H9 (cell line): Measurements from ENCODE around the gene KRT32. TPM values are rescaled to one million over a fixed set of nuclear protein-coding genes. Genes with fewer than 3 reads are reported as not detected.

ENCODE experiments used
- DNase-seq: peaks from one replicate; pipeline ENCODE4 v3.0.0-alpha.2; 2017
- H2AFZ ChIP-seq: one replicate; pipeline ENCODE4 v1.6.1; 2013; ENCODE audit warnings: mild to moderate bottlenecking, low read length, control low read depth, moderate library complexity
- H2AK5ac ChIP-seq: 2 replicates; pipeline ENCODE4 v1.6.1; 2013; ENCODE audit warnings: low read length, control low read depth, mixed read lengths; ENCODE audit not compliant: insufficient read length
- H2BK120ac ChIP-seq: one replicate; pipeline ENCODE4 v1.6.1; 2013; ENCODE audit warnings: low read depth, mild to moderate bottlenecking, low read length, control low read depth, inconsistent platforms; ENCODE audit not compliant: poor library complexity, severe bottlenecking
- H2BK12ac ChIP-seq: 2 replicates; pipeline ENCODE4 v1.6.1; 2013; ENCODE audit warnings: low read length, control low read depth, mixed read lengths, low read depth; ENCODE audit not compliant: insufficient read length
- H2BK15ac ChIP-seq: 2 replicates; pipeline ENCODE4 v1.6.1; 2013; ENCODE audit warnings: low read depth, low read length, control low read depth
- H2BK20ac ChIP-seq: one replicate; pipeline ENCODE4 v1.6.1; 2013; ENCODE audit warnings: low read depth, mild to moderate bottlenecking, low read length, control low read depth, inconsistent platforms; ENCODE audit not compliant: poor library complexity, severe bottlenecking
- H2BK5ac ChIP-seq: 2 replicates; pipeline ENCODE4 v1.6.1; 2013; ENCODE audit warnings: low read length, control low read depth, mixed read lengths; ENCODE audit not compliant: insufficient read length
- H3K14ac ChIP-seq: 2 replicates; pipeline ENCODE4 v1.6.1; 2013; ENCODE audit warnings: low read length, control low read depth; ENCODE audit not compliant: insufficient read depth
- H3K18ac ChIP-seq: 2 replicates; pipeline ENCODE4 v1.6.1; 2013; ENCODE audit warnings: low read depth, mild to moderate bottlenecking, mixed read lengths, low read length, control low read depth; ENCODE audit not compliant: insufficient read length
- H3K23ac ChIP-seq: 2 replicates; pipeline ENCODE4 v1.6.1; 2013; ENCODE audit warnings: low read length, control low read depth, mixed read lengths, low read depth; ENCODE audit not compliant: insufficient read length
- H3K23me2 ChIP-seq: 2 replicates; pipeline ENCODE4 v1.6.1; 2013; ENCODE audit warnings: low read depth, mild to moderate bottlenecking, mixed read lengths, low read length, control low read depth; ENCODE audit not compliant: insufficient read length, poor library complexity, severe bottlenecking
- H3K27ac ChIP-seq: 2 replicates; pipeline ENCODE4 v1.5.1; 2013; ENCODE audit warnings: low read length, control low read depth, mixed read lengths, low read depth; ENCODE audit not compliant: insufficient read length
- H3K27me3 ChIP-seq: 2 replicates; pipeline ENCODE4 v1.6.1; 2013; ENCODE audit warnings: low read length, control low read depth, inconsistent platforms; ENCODE audit not compliant: insufficient read depth
- H3K4ac ChIP-seq: 2 replicates; pipeline ENCODE4 v1.6.1; 2013; ENCODE audit warnings: low read depth, mild to moderate bottlenecking, control low read depth, inconsistent platforms, low read length, moderate library complexity
- H3K4me1 ChIP-seq: 2 replicates; pipeline ENCODE4 v1.6.1; 2013; ENCODE audit warnings: low read length, control low read depth, inconsistent platforms; ENCODE audit not compliant: insufficient read depth
- H3K4me2 ChIP-seq: 2 replicates; pipeline ENCODE4 v1.6.1; 2013; ENCODE audit warnings: low read length, control low read depth, mixed read lengths; ENCODE audit not compliant: insufficient read length, insufficient read depth
- H3K56ac ChIP-seq: 2 replicates; pipeline ENCODE4 v1.6.1; 2013; ENCODE audit warnings: low read depth, mild to moderate bottlenecking, mixed read lengths, low read length, control low read depth; ENCODE audit not compliant: insufficient read length
- H3K79me1 ChIP-seq: 2 replicates; pipeline ENCODE4 v1.6.1; 2013; ENCODE audit warnings: low read depth, mild to moderate bottlenecking, moderate library complexity, low read length, control low read depth, inconsistent platforms; ENCODE audit not compliant: insufficient read depth, poor library complexity, severe bottlenecking
- H3K79me2 ChIP-seq: 2 replicates; pipeline ENCODE4 v1.6.1; 2013; ENCODE audit warnings: low read length, control low read depth, inconsistent platforms; ENCODE audit not compliant: insufficient read depth
- H3K9ac ChIP-seq: 2 replicates; pipeline ENCODE4 v1.6.1; 2013; ENCODE audit warnings: low read length, control low read depth, mixed read lengths; ENCODE audit not compliant: insufficient read length; ENCODE audit errors: extremely low read depth
- H3K9me3 ChIP-seq: one replicate; pipeline ENCODE4 v1.6.1; 2013; ENCODE audit warnings: low read depth, low read length, inconsistent platforms; ENCODE audit not compliant: control insufficient read depth
- H3T11ph ChIP-seq: one replicate; pipeline ENCODE4 v1.6.1; 2013; ENCODE audit warnings: mild to moderate bottlenecking, low read length, control low read depth, inconsistent platforms
- H4K20me1 ChIP-seq: one replicate; pipeline ENCODE4 v1.6.1; 2013; ENCODE audit not compliant: control insufficient read depth, insufficient read length, insufficient read depth
- H4K5ac ChIP-seq: 2 replicates; pipeline ENCODE4 v1.6.1; 2013; ENCODE audit warnings: low read depth, mild to moderate bottlenecking, mixed read lengths, low read length, control low read depth; ENCODE audit not compliant: insufficient read length
- H4K8ac ChIP-seq: replicated peaks from 2 replicates; pipeline ENCODE4 v1.6.1; 2013; ENCODE audit warnings: low read length, control low read depth, mixed read lengths, low read depth; ENCODE audit not compliant: insufficient read length
- H4K91ac ChIP-seq: 2 replicates; pipeline ENCODE4 v1.6.1; 2013; ENCODE audit warnings: low read depth, mild to moderate bottlenecking, moderate library complexity, mixed read lengths, low read length, control low read depth; ENCODE audit not compliant: insufficient read length
- H3K27ac Mint-ChIP-seq, 3 experiments: 2 replicates in 2 of 3; 3 replicates in 1 of 3; pipeline ENCODE4 v1.8.0; 2020 to 2021; ENCODE audit warnings: mixed read lengths in 3 of 3, mild to moderate bottlenecking in 1 of 3, moderate library complexity in 1 of 3
- H3K27me3 Mint-ChIP-seq: 2 replicates; pipeline ENCODE4 v1.8.0; 2021; ENCODE audit warnings: low read depth, mild to moderate bottlenecking, moderate library complexity, mixed read lengths
- H3K36me3 Mint-ChIP-seq, 3 experiments: 2 replicates in 2 of 3; 3 replicates in 1 of 3; pipeline ENCODE4 v1.8.0; 2020 to 2021; ENCODE audit warnings: low read depth in 3 of 3, mixed read lengths in 3 of 3; ENCODE audit not compliant: insufficient read depth in 1 of 3
- H3K4me1 Mint-ChIP-seq, 2 experiments: 2 replicates each; pipeline ENCODE4 v1.8.0; 2020; ENCODE audit warnings: mixed read lengths in 2 of 2
- H3K4me3 Mint-ChIP-seq, 2 experiments: 2 replicates in 1 of 2; 3 replicates in 1 of 2; pipeline ENCODE4 v1.8.0; 2020 to 2021; ENCODE audit warnings: mild to moderate bottlenecking in 2 of 2, mixed read lengths in 2 of 2, moderate library complexity in 1 of 2
- H3K9me3 Mint-ChIP-seq, 2 experiments: 2 replicates in 1 of 2; 3 replicates in 1 of 2; pipeline ENCODE4 v1.8.0; 2020; ENCODE audit warnings: mild to moderate bottlenecking in 2 of 2, mixed read lengths in 2 of 2, moderate library complexity in 1 of 2
- CTCF ChIP-seq: fragments of 200-600 bp; sonication (generic); conservative IDR thresholded peaks from 3 replicates; pipeline ENCODE4 v1.8.0; 2021; ENCODE audit warnings: antibody characterized with exemption, mild to moderate bottlenecking
- WGBS: extraction: QIAGEN DNeasy Blood & Tissue Kit; methylation state at CpG from one replicate; pipeline ENCODE4 v1.1.7; 2013; ENCODE audit warnings: missing lambda C conversion rate, low lambda C conversion rate, mixed read lengths; ENCODE audit not compliant: insufficient read length; ENCODE audit errors: extremely low coverage; 5-methylcytosine and 5-hydroxymethylcytosine counted together
- total RNA-seq: library from RNA; stranded (reverse); gene quantifications from 2 replicates; pipeline ENCODE4 v1.2.1, GENCODE V29; 2021

The KRT32 gene
- total RNA-seq, 1 experiment from 2014 or later = not detected

GRCh38 chr17:41467561-41467960 is 375 bp upstream of the KRT32 start:
- H3K4ac ChIP-seq = no peak overlapping the region
- no peaks in the 10 kb centered on the region for H3K79me2 ChIP-seq
- H3K23ac ChIP-seq = no peak overlapping the region
- DNase-seq = no peak
- no peak overlapping the region for H2BK120ac ChIP-seq
- H3K18ac ChIP-seq = no peak overlapping the region
- Mint-ChIP-seq H3K4me3 (no peak overlapping the region), H3K36me3 (no peaks in the 10 kb centered on the region), H3K9me3 (peaks cover 9% of the 10 kb centered on the region in 2 experiments; a peak in 3 of 5 replicates), H3K27me3 (peaks cover 8% of the 10 kb centered on the region), H3K4me1 (no peaks in the 10 kb centered on the region), H3K27ac (no peak overlapping the region)
- no peaks in the 10 kb centered on the region for H3K4me1 ChIP-seq
- no peaks in the 10 kb centered on the region for H3K79me1 ChIP-seq
- no peak overlapping the region for H2BK15ac ChIP-seq
- H2BK20ac ChIP-seq = no peak overlapping the region
- H3K9ac ChIP-seq = no peak overlapping the region
- no peak overlapping the region for H2AK5ac ChIP-seq
- no peaks in the 10 kb centered on the region for H4K20me1 ChIP-seq
- no peaks in the 10 kb centered on the region for H3K9me3 ChIP-seq
- no peak overlapping the region for H3T11ph ChIP-seq
- no peak overlapping the region for H2AFZ ChIP-seq
- H3K23me2 ChIP-seq = no peaks in the 10 kb centered on the region
- H3K27ac ChIP-seq = no peak overlapping the region
- no peak overlapping the region for H4K8ac ChIP-seq
- no peak overlapping the region for H2BK12ac ChIP-seq
- H3K27me3 ChIP-seq = no peaks in the 10 kb centered on the region
- no peak overlapping the region for H4K91ac ChIP-seq
- TF ChIP-seq CTCF = no peak
- no CpG with 5 or more reads among the region's 4 CpGs for WGBS
- no peak overlapping the region for H3K14ac ChIP-seq
- H3K56ac ChIP-seq = no peak overlapping the region
- H4K5ac ChIP-seq = no peak overlapping the region
- no peak overlapping the region for H3K4me2 ChIP-seq
- H2BK5ac ChIP-seq = no peak overlapping the region
